GM19043 (cell line): ENCODE results near the gene IQCE.

Experiments used
- ATAC-seq: cut with Tn5 transposase; IDR thresholded peaks from one replicate; pipeline ENCODE4 v1.9.1; 2021; ENCODE audit warnings: low read depth; ENCODE audit not compliant: unreplicated experiment

The IQCE gene

GRCh38 chr7:2657920-2658671 is 99.3 kb downstream of the IQCE start:
- ATAC-seq = no peak

- ATAC-seq = no peak
Observed at GRCh38 chr7:2658941-2659340, 100.2 kb downstream of the IQCE start.

GRCh38 chr7:2659556-2660358 is 101.0 kb downstream of the IQCE start:
- ATAC-seq = no peak

- ATAC-seq = no peak
Observed at GRCh38 chr7:2660359-2661095, 101.7 kb downstream of the IQCE start.

GRCh38 chr7:2661096-2661449 is 102.3 kb downstream of the IQCE start:
- ATAC-seq = no peak

- no peak for ATAC-seq
Observed at GRCh38 chr7:2661602-2662272, 103.0 kb downstream of the IQCE start.

GRCh38 chr7:2662273-2663120 is 103.7 kb downstream of the IQCE start:
- no peak for ATAC-seq

GRCh38 chr7:2663121-2663886 is 104.5 kb downstream of the IQCE start:
- ATAC-seq = no peak

- no peak for ATAC-seq
Observed at GRCh38 chr7:2663960-2664359, 105.2 kb downstream of the IQCE start.
